HG03045 (cell line): ENCODE results near the gene RMND5A.
"Not testable (repeated sequence)": the region's sequence is repeated elsewhere in the genome, so short reads cannot be mapped to it uniquely, and the experiment has no call there.

Experiments
- ATAC-seq: cut with Tn5 transposase; IDR thresholded peaks from one replicate; pipeline ENCODE4 v1.9.1; 2021; ENCODE audit warnings: mild to moderate bottlenecking, moderate library complexity; ENCODE audit not compliant: unreplicated experiment

Gene RMND5A

GRCh38 chr2:86714579-86715173 is 5.4 kb upstream of the RMND5A start:
- not testable (repeated sequence) for ATAC-seq

GRCh38 chr2:86719263-86719636 is 841 bp upstream of the RMND5A start:
- ATAC-seq: not testable (repeated sequence)

- ATAC-seq: peak; percentile 27
Measured at GRCh38 chr2:86720540-86721320, 639 bp downstream of the RMND5A start.

GRCh38 chr2:86725706-86726105 is 5.6 kb downstream of the RMND5A start:
- ATAC-seq: not testable (repeated sequence)

GRCh38 chr2:86732040-86732525 is 12.0 kb downstream of the RMND5A start:
- ATAC-seq: not testable (repeated sequence)

- not testable (repeated sequence) for ATAC-seq
Measured at GRCh38 chr2:86732837-86733236, 12.7 kb downstream of the RMND5A start.

- ATAC-seq: not testable (repeated sequence)
Measured at GRCh38 chr2:86733528-86733927, 13.4 kb downstream of the RMND5A start.

- ATAC-seq: not testable (repeated sequence)
Measured at GRCh38 chr2:86734896-86735295, 14.8 kb downstream of the RMND5A start.

GRCh38 chr2:86739485-86739884 is 19.4 kb downstream of the RMND5A start:
- ATAC-seq: not testable (repeated sequence)

GRCh38 chr2:86739889-86740288 is 19.8 kb downstream of the RMND5A start:
- not testable (repeated sequence) for ATAC-seq

GRCh38 chr2:86741889-86742498 is 21.9 kb downstream of the RMND5A start:
- not testable (repeated sequence) for ATAC-seq

- no peak for ATAC-seq
Measured at GRCh38 chr2:86744152-86744551, 24.1 kb downstream of the RMND5A start.

- ATAC-seq: no peak
Measured at GRCh38 chr2:86746939-86747338, 26.8 kb downstream of the RMND5A start.

- peak; percentile 70 for ATAC-seq
Measured at GRCh38 chr2:86747711-86748639, 27.9 kb downstream of the RMND5A start.

- no peak for ATAC-seq
Measured at GRCh38 chr2:86750240-86750839, 30.2 kb downstream of the RMND5A start.

- ATAC-seq: no peak
Measured at GRCh38 chr2:86751778-86752177, 31.7 kb downstream of the RMND5A start.

- ATAC-seq: no peak
Measured at GRCh38 chr2:86752934-86753333, 32.8 kb downstream of the RMND5A start.

- no peak for ATAC-seq
Measured at GRCh38 chr2:86753606-86754005, 33.5 kb downstream of the RMND5A start.

GRCh38 chr2:86758405-86758804 is 38.3 kb downstream of the RMND5A start:
- ATAC-seq: no peak

GRCh38 chr2:86760371-86760770 is 40.3 kb downstream of the RMND5A start:
- no peak for ATAC-seq
